H9 (cell line): ENCODE data around the gene METRN. TPM values are rescaled to one million over a fixed set of nuclear protein-coding genes. Genes with fewer than 3 reads are reported as not detected.

Source experiments
- DNase-seq: peaks from one replicate; pipeline ENCODE4 v3.0.0-alpha.2; 2017
- H2AFZ ChIP-seq: one replicate; pipeline ENCODE4 v1.6.1; 2013; ENCODE audit warnings: mild to moderate bottlenecking, low read length, control low read depth, moderate library complexity
- H2AK5ac ChIP-seq: 2 replicates; pipeline ENCODE4 v1.6.1; 2013; ENCODE audit warnings: low read length, control low read depth, mixed read lengths; ENCODE audit not compliant: insufficient read length
- H2BK120ac ChIP-seq: one replicate; pipeline ENCODE4 v1.6.1; 2013; ENCODE audit warnings: low read depth, mild to moderate bottlenecking, low read length, control low read depth, inconsistent platforms; ENCODE audit not compliant: poor library complexity, severe bottlenecking
- H2BK12ac ChIP-seq: 2 replicates; pipeline ENCODE4 v1.6.1; 2013; ENCODE audit warnings: low read length, control low read depth, mixed read lengths, low read depth; ENCODE audit not compliant: insufficient read length
- H2BK15ac ChIP-seq: 2 replicates; pipeline ENCODE4 v1.6.1; 2013; ENCODE audit warnings: low read depth, low read length, control low read depth
- H2BK20ac ChIP-seq: one replicate; pipeline ENCODE4 v1.6.1; 2013; ENCODE audit warnings: low read depth, mild to moderate bottlenecking, low read length, control low read depth, inconsistent platforms; ENCODE audit not compliant: poor library complexity, severe bottlenecking
- H2BK5ac ChIP-seq: 2 replicates; pipeline ENCODE4 v1.6.1; 2013; ENCODE audit warnings: low read length, control low read depth, mixed read lengths; ENCODE audit not compliant: insufficient read length
- H3K14ac ChIP-seq: 2 replicates; pipeline ENCODE4 v1.6.1; 2013; ENCODE audit warnings: low read length, control low read depth; ENCODE audit not compliant: insufficient read depth
- H3K18ac ChIP-seq: 2 replicates; pipeline ENCODE4 v1.6.1; 2013; ENCODE audit warnings: low read depth, mild to moderate bottlenecking, mixed read lengths, low read length, control low read depth; ENCODE audit not compliant: insufficient read length
- H3K23ac ChIP-seq: 2 replicates; pipeline ENCODE4 v1.6.1; 2013; ENCODE audit warnings: low read length, control low read depth, mixed read lengths, low read depth; ENCODE audit not compliant: insufficient read length
- H3K23me2 ChIP-seq: 2 replicates; pipeline ENCODE4 v1.6.1; 2013; ENCODE audit warnings: low read depth, mild to moderate bottlenecking, mixed read lengths, low read length, control low read depth; ENCODE audit not compliant: insufficient read length, poor library complexity, severe bottlenecking
- H3K27ac ChIP-seq: 2 replicates; pipeline ENCODE4 v1.5.1; 2013; ENCODE audit warnings: low read length, control low read depth, mixed read lengths, low read depth; ENCODE audit not compliant: insufficient read length
- H3K27me3 ChIP-seq: 2 replicates; pipeline ENCODE4 v1.6.1; 2013; ENCODE audit warnings: low read length, control low read depth, inconsistent platforms; ENCODE audit not compliant: insufficient read depth
- H3K4ac ChIP-seq: 2 replicates; pipeline ENCODE4 v1.6.1; 2013; ENCODE audit warnings: low read depth, mild to moderate bottlenecking, control low read depth, inconsistent platforms, low read length, moderate library complexity
- H3K4me1 ChIP-seq: 2 replicates; pipeline ENCODE4 v1.6.1; 2013; ENCODE audit warnings: low read length, control low read depth, inconsistent platforms; ENCODE audit not compliant: insufficient read depth
- H3K4me2 ChIP-seq: 2 replicates; pipeline ENCODE4 v1.6.1; 2013; ENCODE audit warnings: low read length, control low read depth, mixed read lengths; ENCODE audit not compliant: insufficient read length, insufficient read depth
- H3K56ac ChIP-seq: 2 replicates; pipeline ENCODE4 v1.6.1; 2013; ENCODE audit warnings: low read depth, mild to moderate bottlenecking, mixed read lengths, low read length, control low read depth; ENCODE audit not compliant: insufficient read length
- H3K79me1 ChIP-seq: 2 replicates; pipeline ENCODE4 v1.6.1; 2013; ENCODE audit warnings: low read depth, mild to moderate bottlenecking, moderate library complexity, low read length, control low read depth, inconsistent platforms; ENCODE audit not compliant: insufficient read depth, poor library complexity, severe bottlenecking
- H3K79me2 ChIP-seq: 2 replicates; pipeline ENCODE4 v1.6.1; 2013; ENCODE audit warnings: low read length, control low read depth, inconsistent platforms; ENCODE audit not compliant: insufficient read depth
- H3K9ac ChIP-seq: 2 replicates; pipeline ENCODE4 v1.6.1; 2013; ENCODE audit warnings: low read length, control low read depth, mixed read lengths; ENCODE audit not compliant: insufficient read length; ENCODE audit errors: extremely low read depth
- H3K9me3 ChIP-seq: one replicate; pipeline ENCODE4 v1.6.1; 2013; ENCODE audit warnings: low read depth, low read length, inconsistent platforms; ENCODE audit not compliant: control insufficient read depth
- H3T11ph ChIP-seq: one replicate; pipeline ENCODE4 v1.6.1; 2013; ENCODE audit warnings: mild to moderate bottlenecking, low read length, control low read depth, inconsistent platforms
- H4K20me1 ChIP-seq: one replicate; pipeline ENCODE4 v1.6.1; 2013; ENCODE audit not compliant: control insufficient read depth, insufficient read length, insufficient read depth
- H4K5ac ChIP-seq: 2 replicates; pipeline ENCODE4 v1.6.1; 2013; ENCODE audit warnings: low read depth, mild to moderate bottlenecking, mixed read lengths, low read length, control low read depth; ENCODE audit not compliant: insufficient read length
- H4K8ac ChIP-seq: replicated peaks from 2 replicates; pipeline ENCODE4 v1.6.1; 2013; ENCODE audit warnings: low read length, control low read depth, mixed read lengths, low read depth; ENCODE audit not compliant: insufficient read length
- H4K91ac ChIP-seq: 2 replicates; pipeline ENCODE4 v1.6.1; 2013; ENCODE audit warnings: low read depth, mild to moderate bottlenecking, moderate library complexity, mixed read lengths, low read length, control low read depth; ENCODE audit not compliant: insufficient read length
- H3K27ac Mint-ChIP-seq, 3 experiments: 2 replicates in 2 of 3; 3 replicates in 1 of 3; pipeline ENCODE4 v1.8.0; 2020 to 2021; ENCODE audit warnings: mixed read lengths in 3 of 3, mild to moderate bottlenecking in 1 of 3, moderate library complexity in 1 of 3
- H3K27me3 Mint-ChIP-seq: 2 replicates; pipeline ENCODE4 v1.8.0; 2021; ENCODE audit warnings: low read depth, mild to moderate bottlenecking, moderate library complexity, mixed read lengths
- H3K36me3 Mint-ChIP-seq, 3 experiments: 2 replicates in 2 of 3; 3 replicates in 1 of 3; pipeline ENCODE4 v1.8.0; 2020 to 2021; ENCODE audit warnings: low read depth in 3 of 3, mixed read lengths in 3 of 3; ENCODE audit not compliant: insufficient read depth in 1 of 3
- H3K4me1 Mint-ChIP-seq, 2 experiments: 2 replicates each; pipeline ENCODE4 v1.8.0; 2020; ENCODE audit warnings: mixed read lengths in 2 of 2
- H3K4me3 Mint-ChIP-seq, 2 experiments: 2 replicates in 1 of 2; 3 replicates in 1 of 2; pipeline ENCODE4 v1.8.0; 2020 to 2021; ENCODE audit warnings: mild to moderate bottlenecking in 2 of 2, mixed read lengths in 2 of 2, moderate library complexity in 1 of 2
- H3K9me3 Mint-ChIP-seq, 2 experiments: 2 replicates in 1 of 2; 3 replicates in 1 of 2; pipeline ENCODE4 v1.8.0; 2020; ENCODE audit warnings: mild to moderate bottlenecking in 2 of 2, mixed read lengths in 2 of 2, moderate library complexity in 1 of 2
- WGBS: extraction: QIAGEN DNeasy Blood & Tissue Kit; methylation state at CpG from one replicate; pipeline ENCODE4 v1.1.7; 2013; ENCODE audit warnings: missing lambda C conversion rate, low lambda C conversion rate, mixed read lengths; ENCODE audit not compliant: insufficient read length; ENCODE audit errors: extremely low coverage; 5-methylcytosine and 5-hydroxymethylcytosine counted together
- total RNA-seq: library from RNA; stranded (reverse); gene quantifications from 2 replicates; pipeline ENCODE4 v1.2.1, GENCODE V29; 2021
- TF ChIP-seq, protein P1 (sequence below): fragments of 200-600 bp; sonication (generic); conservative IDR thresholded peaks from 3 replicates; pipeline ENCODE4 v1.8.0; 2021; ENCODE audit warnings: antibody characterized with exemption, mild to moderate bottlenecking

The METRN gene
- total RNA-seq, 1 experiment from 2014 or later: 26.2 TPM

DNA sequence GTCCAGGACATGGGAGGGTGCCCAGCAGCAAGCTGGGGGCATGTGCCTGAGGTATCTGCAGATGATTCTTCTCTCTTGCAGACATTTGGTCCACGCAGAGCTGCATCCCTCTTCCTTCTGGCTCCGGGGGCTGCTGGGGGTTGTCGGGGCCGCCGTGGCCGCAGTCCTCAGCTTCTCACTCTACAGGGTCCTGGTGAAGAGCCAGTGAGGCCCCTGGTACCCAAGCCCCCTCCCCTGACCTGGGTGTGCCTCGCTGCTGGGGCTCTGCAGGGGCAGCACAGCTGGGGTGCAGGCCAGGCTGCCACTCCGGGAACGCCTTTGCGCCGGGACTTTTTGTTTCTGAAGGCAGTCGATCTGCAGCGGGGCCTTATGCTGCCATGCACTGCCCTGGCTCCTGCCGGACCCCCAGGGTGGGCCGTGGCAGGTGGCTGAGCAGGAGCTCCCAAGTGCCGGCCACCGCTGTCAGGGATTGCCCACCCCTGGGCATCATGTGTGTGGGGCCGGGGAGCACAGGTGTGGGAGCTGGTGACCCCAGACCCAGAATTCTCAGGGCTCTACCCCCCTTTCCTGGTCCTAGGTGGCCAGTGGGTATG, 41.4 kb upstream of the METRN start:
- Histone ChIP-seq H3K56ac (no peak overlapping the region), H3K23ac (no peak overlapping the region), H3K79me2 (no peaks in the 10 kb centered on the region; the same call in 1 of the 2 replicates), H3K23me2 (peaks cover 6% of the 10 kb centered on the region), H2BK12ac (no peak overlapping the region), H2BK20ac (no peak overlapping the region), H2AFZ (no peak overlapping the region), H3K27me3 (no peaks in the 10 kb centered on the region), H3K27ac (no peak overlapping the region), H2AK5ac (no peak overlapping the region), H3K79me1 (no peaks in the 10 kb centered on the region), H2BK15ac (no peak overlapping the region), H3T11ph (no peak overlapping the region), H3K4me2 (no peak overlapping the region), H4K8ac (no peak overlapping the region), H3K18ac (no peak overlapping the region), H3K14ac (no peak overlapping the region), H4K5ac (no peak overlapping the region), H4K20me1 (no peaks in the 10 kb centered on the region), H3K9me3 (no peaks in the 10 kb centered on the region), H3K4me1 (no peaks in the 10 kb centered on the region), H2BK5ac (no peak overlapping the region), H3K9ac (no peak overlapping the region), H3K4ac (no peak overlapping the region), H2BK120ac (no peak overlapping the region), H4K91ac (no peak overlapping the region)
- DNase-seq: no peak
- WGBS: no CpG with 5 or more reads among the region's 18 CpGs
- Mint-ChIP-seq H3K4me1 (peaks cover 11 to 15% of the 10 kb centered on the region in 2 experiments), H3K27ac (no peak overlapping the region), H3K4me3 (no peak overlapping the region), H3K27me3 (peaks cover 3% of the 10 kb centered on the region; the same call in 1 of the 2 replicates), H3K36me3 (peaks cover 11 to 27% (median 27%) of the 10 kb centered on the region in 3 experiments; a peak in 6 of 7 replicates), H3K9me3 (no peaks in the 10 kb centered on the region)
- TF ChIP-seq, protein P1, sequence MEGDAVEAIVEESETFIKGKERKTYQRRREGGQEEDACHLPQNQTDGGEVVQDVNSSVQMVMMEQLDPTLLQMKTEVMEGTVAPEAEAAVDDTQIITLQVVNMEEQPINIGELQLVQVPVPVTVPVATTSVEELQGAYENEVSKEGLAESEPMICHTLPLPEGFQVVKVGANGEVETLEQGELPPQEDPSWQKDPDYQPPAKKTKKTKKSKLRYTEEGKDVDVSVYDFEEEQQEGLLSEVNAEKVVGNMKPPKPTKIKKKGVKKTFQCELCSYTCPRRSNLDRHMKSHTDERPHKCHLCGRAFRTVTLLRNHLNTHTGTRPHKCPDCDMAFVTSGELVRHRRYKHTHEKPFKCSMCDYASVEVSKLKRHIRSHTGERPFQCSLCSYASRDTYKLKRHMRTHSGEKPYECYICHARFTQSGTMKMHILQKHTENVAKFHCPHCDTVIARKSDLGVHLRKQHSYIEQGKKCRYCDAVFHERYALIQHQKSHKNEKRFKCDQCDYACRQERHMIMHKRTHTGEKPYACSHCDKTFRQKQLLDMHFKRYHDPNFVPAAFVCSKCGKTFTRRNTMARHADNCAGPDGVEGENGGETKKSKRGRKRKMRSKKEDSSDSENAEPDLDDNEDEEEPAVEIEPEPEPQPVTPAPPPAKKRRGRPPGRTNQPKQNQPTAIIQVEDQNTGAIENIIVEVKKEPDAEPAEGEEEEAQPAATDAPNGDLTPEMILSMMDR: no peak
